RKO (cell line): ENCODE results near the gene ZBTB7A.

Experiments
- DNase-seq: peaks from one replicate; pipeline ENCODE4 v3.0.0-alpha.2; 2016; ENCODE audit warnings: low spot score

ZBTB7A gene

GRCh38 chr19:4054441-4055208, 12.1 kb downstream of the ZBTB7A start:
- DNase-seq = no peak

- DNase-seq = no peak
Observed at GRCh38 chr19:4053423-4054324, 13.0 kb downstream of the ZBTB7A start.

- DNase-seq = no peak
Observed at GRCh38 chr19:4052993-4053422, 13.7 kb downstream of the ZBTB7A start.

GRCh38 chr19:4052114-4052992, 14.3 kb downstream of the ZBTB7A start:
- DNase-seq = no peak

GRCh38 chr19:4051175-4052101, 15.3 kb downstream of the ZBTB7A start:
- DNase-seq = no peak

GRCh38 chr19:4049432-4049831, 17.3 kb downstream of the ZBTB7A start:
- no peak for DNase-seq

- DNase-seq = no peak
Observed at GRCh38 chr19:4046946-4047683, 19.6 kb downstream of the ZBTB7A start.

- DNase-seq = no peak
Observed at GRCh38 chr19:4046362-4046691, 20.4 kb downstream of the ZBTB7A start.

GRCh38 chr19:4045597-4046361, 20.9 kb downstream of the ZBTB7A start:
- DNase-seq = no peak

- DNase-seq = no peak
Observed at GRCh38 chr19:4044990-4045465, 21.7 kb downstream of the ZBTB7A start.

GRCh38 chr19:4043966-4044715, 22.6 kb downstream of the ZBTB7A start:
- DNase-seq = no peak

GRCh38 chr19:4043401-4043800, 23.3 kb downstream of the ZBTB7A start:
- no peak for DNase-seq

GRCh38 chr19:4042731-4043082, 24.0 kb downstream of the ZBTB7A start:
- no peak for DNase-seq

- no peak for DNase-seq
Observed at GRCh38 chr19:4042064-4042730, 24.5 kb downstream of the ZBTB7A start.

- DNase-seq = no peak
Observed at GRCh38 chr19:4038661-4039423, 27.9 kb downstream of the ZBTB7A start.

- DNase-seq = no peak
Observed at GRCh38 chr19:4038057-4038456, 28.6 kb downstream of the ZBTB7A start.

- DNase-seq = no peak
Observed at GRCh38 chr19:4037301-4037949, 29.3 kb downstream of the ZBTB7A start.
